ENCODE results near the gene DSN1. TPM values are rescaled to one million over a fixed set of nuclear protein-coding genes. Genes with fewer than 3 reads are reported as not detected.

The DSN1 gene
- 12.2 and 17.8 TPM in 2 replicates for total RNA-seq

GRCh38 chr20:36773597-36774390 lies at the start of gene DSN1:
DSN1 (minus strand) TSS chr20:36773763; CDS start chr20:36771458, 2,305 bp downstream.

GRCh38 chr20:36745927-36746659 lies 27.5 kb downstream of the DSN1 start, which contains the start of gene NDRG3:
NDRG3 (minus strand) TSS chr20:36746090; CDS start chr20:36721735, 24,355 bp downstream.

Other genes with a start within 250 kb of the DSN1 start
- gene MYL9, start 232.2 kb downstream of the DSN1 start, total RNA-seq: 31.4 and 150 TPM in 2 replicates
- 12.8 and 17.0 TPM in 2 replicates for gene TGIF2, start 200.2 kb downstream of the DSN1 start, total RNA-seq
- gene RAB5IF, start 168.0 kb downstream of the DSN1 start, total RNA-seq: 81.1 and 113 TPM in 2 replicates
- not detected in 2 replicates for gene SLA2, start 127.6 kb downstream of the DSN1 start, total RNA-seq
- 16.9 and 34.2 TPM in 2 replicates for gene NDRG3, start 27.7 kb downstream of the DSN1 start, total RNA-seq
- gene TLDC2, start 102.4 kb upstream of the DSN1 start, total RNA-seq: not detected in 2 replicates
- 23.1 and 25.1 TPM in 2 replicates for gene SAMHD1, start 177.9 kb upstream of the DSN1 start, total RNA-seq

Data from epithelial cell of alveolus of lung (primary cell).